ENCODE measurements around the gene VPS9D1. TPM values are rescaled to one million over a fixed set of nuclear protein-coding genes. Genes with fewer than 3 reads are reported as not detected.

VPS9D1 gene
- total RNA-seq, 1 experiment from 2014 or later = 6.3 TPM

- ATAC-seq (peak; percentile 82), DNase-seq (ENCODE audit: low read depth, low spot score) (peak; percentile 32)
- Histone ChIP-seq H3K27me3 (ENCODE audit: control insufficient read depth, insufficient read depth, low read length) (no peaks in the 10 kb centered on the region), H3K4me1 (ENCODE audit: control insufficient read depth, insufficient read depth, low read length) (peaks cover 8% of the 10 kb centered on the region; the same call in 1 of the 2 replicates), H3K27ac (ENCODE audit: low read length) (peak within 1 kb of the TSS; percentile 54), H3K36me3 (ENCODE audit: control insufficient read depth, insufficient read depth, low read length) (no peaks in the 10 kb centered on the region; the same call in 1 of the 2 replicates), H3K4me3 (ENCODE audit: low read depth in 2 of 2, low read length in 2 of 2) (peak within 1 kb of the TSS; percentile 58 to 63), H3K9me3 (ENCODE audit: control insufficient read depth, insufficient read depth, low read depth, low read length) (no peaks in the 10 kb centered on the region)
- no peak for TF ChIP-seq SIN3A (IDR thresholded peaks at IDR 0.05; ENCODE audit: borderline replicate concordance, insufficient read depth, low read depth, low read length)
- no peak; the same call in 1 of the 2 replicates for TF ChIP-seq CTCF (IDR thresholded peaks at IDR 0.05)
- peak; percentile 49; the same call in 1 of the 2 replicates for TF ChIP-seq POLR2AphosphoS5 (IDR thresholded peaks at IDR 0.05; ENCODE audit: low read depth, low read length)
- CTCF ChIA-PET = interaction anchor here (0.8 kb wide), 1 partner anchor 9 kb away, joined by 9 read pairs; no protein-coding TSS in a partner anchor
- intact Hi-C loops (cut with micrococcal nuclease; ENCODE audit: unreplicated experiment) (no loop called here), in situ Hi-C loops (cut with HindIII; ENCODE audit: low pct_unique_long_range_greater_than_20kb, low sequenced_read_pairs) (no loop called here)
- POLR2A ChIA-PET = no interaction called here
- no TSS peak for BruUV-seq (replicated peaks)
Measured at GRCh38 chr16:89701425-89702406, 19.0 kb downstream of the VPS9D1 start, which contains the start of gene SPATA2L. Gene SPATA2L, minus strand, starts transcription at chr16:89701705. Its CDS starts 473 bp downstream, at chr16:89701232.

GRCh38 chr16:89700649-89701424 lies 19.9 kb downstream of the VPS9D1 start:
- Histone ChIP-seq H3K27ac (ENCODE audit: low read length) (peak overlapping the region; percentile 54), H3K4me3 (ENCODE audit: low read depth in 2 of 2, low read length in 2 of 2) (peak overlapping the region; percentile 58 to 63), H3K27me3 (ENCODE audit: control insufficient read depth, insufficient read depth, low read length) (no peaks in the 10 kb centered on the region), H3K4me1 (ENCODE audit: control insufficient read depth, insufficient read depth, low read length) (peaks cover 4% of the 10 kb centered on the region; the same call in 1 of the 2 replicates), H3K36me3 (ENCODE audit: control insufficient read depth, insufficient read depth, low read length) (no peaks in the 10 kb centered on the region; the same call in 1 of the 2 replicates), H3K9me3 (ENCODE audit: control insufficient read depth, insufficient read depth, low read depth, low read length) (no peaks in the 10 kb centered on the region)
- no TSS peak for BruUV-seq (replicated peaks)
- ChIA-PET POLR2A (interaction anchor here (0.6 kb wide), 1 partner anchor 19 kb away, joined by 3 read pairs; no protein-coding TSS in a partner anchor), CTCF (interaction anchor here (0.8 kb wide), 1 partner anchor 10 kb away, joined by 9 read pairs; no protein-coding TSS in a partner anchor)
- intact Hi-C loops (cut with micrococcal nuclease; ENCODE audit: unreplicated experiment) (no loop called here), in situ Hi-C loops (cut with HindIII; ENCODE audit: low pct_unique_long_range_greater_than_20kb, low sequenced_read_pairs) (no loop called here)
- peak; percentile 31 for ATAC-seq
- no peak for DNase-seq (ENCODE audit: low read depth, low spot score)
- TF ChIP-seq SIN3A (IDR thresholded peaks at IDR 0.05; ENCODE audit: borderline replicate concordance, insufficient read depth, low read depth, low read length) (no peak), CTCF (IDR thresholded peaks at IDR 0.05) (no peak; the same call in 1 of the 2 replicates), POLR2AphosphoS5 (IDR thresholded peaks at IDR 0.05; ENCODE audit: low read depth, low read length) (no peak), TCF7L2 (IDR thresholded peaks at IDR 0.05; ENCODE audit: low read depth, low read length) (no peak), REST (IDR thresholded peaks at IDR 0.05; ENCODE audit: insufficient read depth in 1 of 2, low read depth in 2 of 2, low read length in 1 of 2) (no peak)
